Measurements from ENCODE around the gene ZBTB5.
"Not testable (repeated sequence)": the region's sequence is repeated elsewhere in the genome, so short reads cannot be mapped to it uniquely, and the experiment has no call there.

The ZBTB5 gene

GRCh38 chr9:37465249-37466036 lies at the start of gene ZBTB5:
Gene ZBTB5, minus strand, starts transcription at chr9:37465450. Its CDS starts 22,899 bp downstream, at chr9:37442551.
- peak; percentile 98 for DNase-seq

GRCh38 chr9:37514999-37515398 lies 49.7 kb upstream of the ZBTB5 start:
- no peak for DNase-seq

DNA sequence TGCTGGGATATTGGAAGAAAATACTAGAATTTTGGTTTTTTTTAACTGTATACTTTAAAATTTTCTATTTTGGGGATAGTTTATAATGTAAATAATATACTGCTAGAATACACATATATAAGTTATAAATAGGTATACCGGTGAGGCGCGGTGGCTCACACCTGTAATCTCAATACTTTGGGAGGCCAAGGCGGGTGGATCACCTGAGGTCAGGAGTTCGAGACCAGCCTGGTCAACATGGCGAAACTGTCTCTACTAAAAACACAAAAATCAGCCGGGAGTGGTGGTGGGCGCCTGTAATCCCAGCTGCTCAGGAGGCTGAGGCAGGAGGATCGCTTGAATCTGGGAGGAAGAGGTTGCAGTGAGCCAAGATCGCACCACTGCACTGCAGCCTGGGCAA lies 49.2 kb upstream of the ZBTB5 start:
- DNase-seq, result not testable (repeated sequence)

DNA sequence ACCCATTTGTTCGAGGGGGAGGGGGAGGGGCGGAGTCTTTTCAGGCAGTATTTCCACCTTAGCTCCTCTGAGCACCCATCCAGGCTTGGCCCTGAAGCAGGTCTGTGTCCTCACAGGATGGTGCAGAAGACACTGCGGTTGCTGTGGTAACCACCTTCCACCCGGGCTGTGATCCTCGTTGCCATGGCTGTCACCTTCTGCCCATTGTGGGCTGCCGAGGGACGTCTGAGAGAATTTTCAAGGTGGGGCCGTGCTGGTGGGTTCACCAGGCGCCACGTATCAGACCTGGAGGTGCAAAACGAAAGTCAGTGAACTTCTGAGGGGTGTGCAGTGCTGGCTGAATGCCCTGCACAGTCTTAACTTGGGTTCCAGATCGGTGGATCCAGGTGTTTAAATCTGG lies 47.2 kb upstream of the ZBTB5 start:
- DNase-seq, result no peak

DNA sequence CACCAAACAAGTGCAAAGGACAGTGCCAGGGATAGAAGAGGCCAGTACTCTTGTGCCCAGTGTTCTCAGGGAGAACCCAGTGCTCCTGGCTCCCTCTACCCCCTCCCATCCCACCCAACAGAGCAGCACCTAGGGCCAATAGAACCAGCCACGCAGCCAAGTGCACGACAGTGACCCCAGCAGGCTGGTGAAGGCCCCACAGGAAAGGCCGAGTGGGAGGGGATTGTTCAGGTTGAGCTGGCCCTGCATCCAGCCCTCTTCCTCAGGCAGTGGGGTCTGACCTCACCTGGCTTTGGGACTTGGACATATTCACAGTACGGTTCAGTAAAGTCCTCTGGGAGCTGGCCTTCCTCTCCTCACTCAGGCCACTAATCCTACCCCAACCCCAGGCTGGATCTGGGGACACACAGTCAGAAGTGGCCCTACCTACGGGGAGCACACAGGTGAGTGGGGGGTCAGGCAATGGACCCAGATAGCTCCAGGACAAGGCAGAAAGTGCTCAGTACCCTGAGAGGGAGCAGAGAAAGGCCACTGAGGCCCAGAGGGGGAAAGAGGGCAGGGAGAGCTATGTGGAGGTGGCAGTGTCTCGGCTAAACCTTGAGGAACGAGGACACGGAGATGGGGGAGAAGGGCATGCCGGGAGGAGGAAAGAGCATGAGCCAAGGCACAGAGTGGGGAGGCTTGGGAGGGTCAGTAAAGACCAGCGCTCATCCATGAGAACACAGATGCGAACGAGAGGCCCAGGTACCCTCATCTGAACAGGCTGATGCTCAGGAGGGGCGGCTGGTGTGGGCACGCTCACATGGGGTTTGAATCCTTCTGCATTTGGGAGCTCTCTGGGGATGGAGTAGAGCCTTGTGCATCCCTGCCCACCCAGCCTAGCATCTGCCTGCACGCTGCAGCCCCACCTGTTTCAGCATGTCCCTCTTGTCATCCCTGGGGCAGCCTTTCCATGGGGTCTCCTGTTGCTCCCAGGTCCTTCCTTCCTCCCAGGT lies 46.1 kb upstream of the ZBTB5 start:
- no peak for DNase-seq

GRCh38 chr9:37510053-37510452 lies 44.8 kb upstream of the ZBTB5 start:
- not testable (repeated sequence) for DNase-seq

DNA sequence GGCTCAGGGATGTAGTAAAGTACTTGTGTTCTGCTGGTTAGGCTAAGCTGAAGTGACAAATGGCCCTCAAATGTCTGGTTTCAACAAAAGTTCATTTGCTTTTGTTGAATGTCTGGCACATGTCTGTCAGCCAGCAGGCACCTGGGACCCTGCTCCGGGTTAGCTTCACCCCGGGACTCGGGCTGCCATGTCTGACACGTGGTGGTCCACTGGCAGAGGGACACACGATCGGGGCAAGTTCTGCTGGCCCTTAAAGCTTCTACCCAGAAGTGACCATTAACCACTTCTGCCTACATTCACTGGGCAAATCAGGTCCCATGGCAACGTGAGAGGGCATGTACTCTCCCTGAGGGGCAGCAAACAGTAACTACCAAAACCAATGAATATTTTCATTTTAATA lies 44.3 kb upstream of the ZBTB5 start:
- DNase-seq, result no peak

GRCh38 chr9:37508834-37509206 lies 43.6 kb upstream of the ZBTB5 start:
- DNase-seq, result no peak

GRCh38 chr9:37508135-37508833 lies 43.0 kb upstream of the ZBTB5 start:
- DNase-seq, result no peak

GRCh38 chr9:37507566-37508134 lies 42.4 kb upstream of the ZBTB5 start:
- DNase-seq, result no peak

DNA sequence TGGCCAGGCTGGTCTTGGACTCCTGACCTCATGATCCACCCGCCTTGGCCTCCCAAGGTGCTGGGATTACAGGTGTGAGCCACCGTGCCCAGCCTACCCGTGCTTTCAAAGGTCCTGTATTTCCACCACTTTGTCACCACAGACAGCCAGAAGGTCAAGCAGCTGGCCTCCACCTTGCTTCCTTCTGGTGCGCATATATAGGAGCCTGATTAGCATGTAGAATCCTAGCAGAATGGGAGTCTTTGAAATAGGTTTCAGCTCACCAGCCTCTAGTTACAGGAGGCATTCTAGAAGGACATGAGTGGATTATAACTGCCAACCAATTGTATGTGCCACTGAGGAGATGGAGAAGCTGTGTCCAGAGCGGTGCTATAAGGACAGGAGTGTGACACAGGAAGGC lies 39.4 kb upstream of the ZBTB5 start:
- DNase-seq, result no peak

- no peak for DNase-seq
Measured at GRCh38 chr9:37503736-37504135, 38.5 kb upstream of the ZBTB5 start.

- DNase-seq, result no peak
Measured at GRCh38 chr9:37501957-37502596, 36.8 kb upstream of the ZBTB5 start.

- no peak for DNase-seq
Measured at GRCh38 chr9:37499297-37499696, 34.0 kb upstream of the ZBTB5 start.

- DNase-seq, result no peak
Measured at GRCh38 chr9:37498457-37498856, 33.2 kb upstream of the ZBTB5 start.

DNA sequence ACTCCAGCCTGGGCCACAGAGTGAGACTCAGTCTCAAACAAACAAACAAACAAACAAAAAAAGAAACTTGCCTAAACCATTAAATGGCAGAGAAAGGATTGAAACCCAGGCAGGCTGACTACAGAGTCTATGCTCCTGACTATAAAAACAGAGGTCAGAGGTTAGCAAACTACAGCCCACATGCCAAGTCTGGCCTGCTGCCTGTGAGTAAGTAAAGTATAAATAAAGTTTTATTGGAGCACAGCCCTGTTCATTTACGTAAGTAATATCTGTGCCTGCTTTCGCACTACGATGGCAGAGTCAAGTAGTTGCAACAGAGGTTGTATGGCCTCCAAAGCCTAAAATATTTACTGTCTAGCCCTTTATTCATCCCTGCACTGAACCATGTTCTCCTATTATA lies 32.1 kb upstream of the ZBTB5 start:
- no peak for DNase-seq

- DNase-seq, result no peak
Measured at GRCh38 chr9:37496020-37496419, 30.8 kb upstream of the ZBTB5 start.

GRCh38 chr9:37495571-37495970 lies 30.3 kb upstream of the ZBTB5 start:
- no peak for DNase-seq

- no peak for DNase-seq
Measured at GRCh38 chr9:37491939-37492338, 26.7 kb upstream of the ZBTB5 start.

- no peak for DNase-seq
Measured at GRCh38 chr9:37486616-37487548, 21.6 kb upstream of the ZBTB5 start.

- DNase-seq, result no peak
Measured at GRCh38 chr9:37486256-37486615, 21.0 kb upstream of the ZBTB5 start.

Measured in NCI-H2171 (cell line).